HG02588 (cell line): ENCODE data around the gene MROH8.

Experiments used
- ATAC-seq: cut with Tn5 transposase; IDR thresholded peaks from one replicate; pipeline ENCODE4 v1.9.1; 2021; ENCODE audit warnings: mild to moderate bottlenecking, moderate library complexity; ENCODE audit not compliant: unreplicated experiment

Gene MROH8

GRCh38 chr20:37200376-37200775, 21.0 kb upstream of the MROH8 start:
- no peak for ATAC-seq

GRCh38 chr20:37198932-37199660, 19.7 kb upstream of the MROH8 start:
- no peak for ATAC-seq

- ATAC-seq = no peak
Observed at GRCh38 chr20:37194621-37195417, 15.5 kb upstream of the MROH8 start.

GRCh38 chr20:37193821-37194220, 14.5 kb upstream of the MROH8 start:
- ATAC-seq = no peak

GRCh38 chr20:37193226-37193625, 13.9 kb upstream of the MROH8 start:
- ATAC-seq = no peak

GRCh38 chr20:37192137-37192854, 12.9 kb upstream of the MROH8 start:
- ATAC-seq = no peak

GRCh38 chr20:37190354-37191112, 11.2 kb upstream of the MROH8 start:
- no peak for ATAC-seq

- no peak for ATAC-seq
Observed at GRCh38 chr20:37189416-37190016, 10.2 kb upstream of the MROH8 start.

GRCh38 chr20:37188787-37189186, 9.4 kb upstream of the MROH8 start:
- no peak for ATAC-seq

GRCh38 chr20:37185686-37186085, 6.3 kb upstream of the MROH8 start:
- no peak for ATAC-seq

- ATAC-seq = no peak
Observed at GRCh38 chr20:37179683-37180524, 556 bp upstream of the MROH8 start.

GRCh38 chr20:37172836-37173235, 6.5 kb downstream of the MROH8 start:
- ATAC-seq = no peak

GRCh38 chr20:37166867-37167266, 12.5 kb downstream of the MROH8 start:
- no peak for ATAC-seq

GRCh38 chr20:37165031-37165430, 14.3 kb downstream of the MROH8 start:
- ATAC-seq = no peak

GRCh38 chr20:37163832-37164554, 15.4 kb downstream of the MROH8 start:
- no peak for ATAC-seq

GRCh38 chr20:37162646-37163045, 16.7 kb downstream of the MROH8 start:
- no peak for ATAC-seq

- no peak for ATAC-seq
Observed at GRCh38 chr20:37161830-37162549, 17.4 kb downstream of the MROH8 start.

- ATAC-seq = no peak
Observed at GRCh38 chr20:37160683-37161082, 18.7 kb downstream of the MROH8 start.
